Pancreas (tissue), 10 donors: ENCODE data around the gene EPG5. TPM values are rescaled to one million over a fixed set of nuclear protein-coding genes. Genes with fewer than 3 reads are reported as not detected.

ENCODE experiments used
- ATAC-seq, 4 donors: fragments of 200-7000 bp; cut with Tn5 transposase; one replicate each; pipeline versions ENCODE4 v1.8.0 to v1.9.1; 2020; ENCODE audit warnings: mild to moderate bottlenecking in 4 of 4, moderate library complexity in 4 of 4
- DNase-seq, 6 donors: peaks; one replicate each; pipeline ENCODE4 v3.0.0-alpha.2; 2020
- FAIRE-seq: peaks from 2 replicates; lab custom pipeline; 2012; peaks lifted over from hg19 to GRCh38; lab: Jason Lieb, UNC
- H3K27ac ChIP-seq, 4 donors: fragments of 200-600 bp; sonication (generic); 1 replicate in 3 of 4; 2 replicates in 1 of 4; pipeline versions ENCODE4 v1.5.0 to v1.8.0; 2020
- H3K27me3 ChIP-seq, 4 donors: fragments of 200-600 bp; one replicate each; pipeline ENCODE4 v1.8.0; 2021
- H3K36me3 ChIP-seq, 3 donors: fragments of 200-600 bp; sonication (generic) in 1 of 3; one replicate each; pipeline versions ENCODE4 v1.5.0 to v1.8.0; 2020 to 2021
- H3K4me1 ChIP-seq, 3 donors: fragments of 200-600 bp; one replicate each; pipeline ENCODE4 v1.8.0; 2021
- H3K4me3 ChIP-seq, 4 donors: fragments of 200-600 bp; sonication (generic) in 2 of 4; one replicate each; pipeline versions ENCODE4 v1.5.0 to v1.8.0; 2020 to 2021
- H3K9me3 ChIP-seq, 4 donors: fragments of 200-600 bp; one replicate each; pipeline ENCODE4 v1.8.0; 2021
- WGBS, 2 donors: extraction: QIAGEN DNeasy Blood & Tissue Kit; methylation state at CpG; one replicate each; pipeline ENCODE4 v1.1.7; 2013; 5-methylcytosine and 5-hydroxymethylcytosine counted together
- intact Hi-C, 3 donors: fragments of 100-400 bp; cut with DNase I; formaldehyde crosslinking; loops; one replicate each; pipeline versions ENCODE4 v1.11.1 to v1.14.2; 2022
- polyA plus RNA-seq, 2 donors: library from polyadenylated mRNA; stranded (reverse); fragments of 200-250 nt; gene quantifications; one replicate each; pipeline ENCODE4 v1.2.3, GENCODE V29; 2013
- total RNA-seq, 6 donors: library from RNA; stranded (reverse); fragmentation: NEBNext Ultra II Directional in 4 of 6; extraction: Animal tissue kit (Norgen Biotek cat#: 25700) in 4 of 6; gene quantifications; one replicate each; pipeline versions ENCODE4 v1.2.1 to v1.2.4, GENCODE V29; 2021 to 2023
- TF ChIP-seq, protein P1 (sequence below), 4 donors: fragments of 200-600 bp; sonication (generic) in 3 of 4; IDR thresholded peaks; one replicate each; pipeline versions ENCODE4 v1.5.0 to v1.8.0; 2021; ENCODE audit warnings: antibody characterized with exemption in 4 of 4
- donor health status: healthy with polysubstance abuse.
- donor health status: DM: no; HTN: no; CAD: no; lungs with moderate emphysema.
- donor health status: DM: no; HTN: no; CAD: no.
- donor health status: control.
- donor health status: control.
- donor health status: Bipolar disorder and iron deficiency.
- donor health status: DM: yes; HTN: yes; CAD: no.
- donor health status: DM: no; HTN: no; CAD: no.
- donor health status: DM: no; HTN: no; CAD: no.
- donor health status: DM: yes; HTN: yes; CAD: no.

EPG5 gene
- total and polyA plus RNA-seq, 8 donors, result 4.9 to 18.4 (median 10.1) TPM

DNA sequence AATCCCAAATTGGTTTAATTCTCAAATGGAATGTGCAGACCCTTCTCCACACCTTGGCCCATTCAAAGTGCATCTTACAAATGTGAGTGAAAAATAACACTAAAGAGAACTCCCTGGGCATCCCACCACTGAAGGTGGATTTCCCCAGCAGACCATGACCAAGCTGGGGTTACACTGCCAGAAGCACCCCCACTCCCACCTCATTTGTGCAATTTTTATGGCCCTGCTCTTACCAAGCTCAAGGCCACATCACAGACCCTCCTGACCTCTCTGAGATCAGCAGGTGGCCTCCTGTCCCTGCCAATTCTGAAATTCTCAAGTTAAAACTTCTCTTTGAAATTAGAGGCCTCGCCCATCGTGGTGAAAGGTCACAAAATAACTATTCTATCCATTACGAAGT is 120.0 kb downstream of the EPG5 start:
- TF ChIP-seq, protein P1, sequence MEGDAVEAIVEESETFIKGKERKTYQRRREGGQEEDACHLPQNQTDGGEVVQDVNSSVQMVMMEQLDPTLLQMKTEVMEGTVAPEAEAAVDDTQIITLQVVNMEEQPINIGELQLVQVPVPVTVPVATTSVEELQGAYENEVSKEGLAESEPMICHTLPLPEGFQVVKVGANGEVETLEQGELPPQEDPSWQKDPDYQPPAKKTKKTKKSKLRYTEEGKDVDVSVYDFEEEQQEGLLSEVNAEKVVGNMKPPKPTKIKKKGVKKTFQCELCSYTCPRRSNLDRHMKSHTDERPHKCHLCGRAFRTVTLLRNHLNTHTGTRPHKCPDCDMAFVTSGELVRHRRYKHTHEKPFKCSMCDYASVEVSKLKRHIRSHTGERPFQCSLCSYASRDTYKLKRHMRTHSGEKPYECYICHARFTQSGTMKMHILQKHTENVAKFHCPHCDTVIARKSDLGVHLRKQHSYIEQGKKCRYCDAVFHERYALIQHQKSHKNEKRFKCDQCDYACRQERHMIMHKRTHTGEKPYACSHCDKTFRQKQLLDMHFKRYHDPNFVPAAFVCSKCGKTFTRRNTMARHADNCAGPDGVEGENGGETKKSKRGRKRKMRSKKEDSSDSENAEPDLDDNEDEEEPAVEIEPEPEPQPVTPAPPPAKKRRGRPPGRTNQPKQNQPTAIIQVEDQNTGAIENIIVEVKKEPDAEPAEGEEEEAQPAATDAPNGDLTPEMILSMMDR (IDR thresholded peaks at IDR 0.05), result no peak
- ATAC-seq (no peak), FAIRE-seq (no peak), DNase-seq (no peak)
- H3K36me3 ChIP-seq, result peaks cover 0 to under 1% (median 0%) of the 10 kb centered on the region in 3 donors
- intact Hi-C loops, result loop anchor here in 1 of 3 donors (10.0 kb wide), 1 partner anchor 132 kb away; no protein-coding TSS in a partner anchor
- 55 to 77% methylated on average over 3 of the region's 3 CpGs for WGBS, 2 donors
- H3K27me3 ChIP-seq, result no peaks in the 10 kb centered on the region
- no peaks in the 10 kb centered on the region for H3K9me3 ChIP-seq
- H3K4me3 ChIP-seq, result no peak overlapping the region
- H3K27ac ChIP-seq, result no peak overlapping the region
- no peaks in the 10 kb centered on the region for H3K4me1 ChIP-seq

- ATAC-seq (no peak), DNase-seq (no peak), FAIRE-seq (no peak)
- Histone ChIP-seq H3K4me3 (no peak overlapping the region), H3K36me3 (no peaks in the 10 kb centered on the region), H3K27ac (no peak overlapping the region), H3K27me3 (no peaks in the 10 kb centered on the region), H3K9me3 (no peaks in the 10 kb centered on the region), H3K4me1 (no peaks in the 10 kb centered on the region)
- 83 to 89% methylated on average over 8 of the region's 8 CpGs for WGBS, 2 donors
- TF ChIP-seq, protein P1 (IDR thresholded peaks at IDR 0.05), result no peak
- intact Hi-C loops, result loop anchor here in 1 of 3 donors (10.0 kb wide), 1 partner anchor 131 kb away; no protein-coding TSS in a partner anchor
Observed at GRCh38 chr18:45845410-45845809, 121.7 kb downstream of the EPG5 start.

DNA sequence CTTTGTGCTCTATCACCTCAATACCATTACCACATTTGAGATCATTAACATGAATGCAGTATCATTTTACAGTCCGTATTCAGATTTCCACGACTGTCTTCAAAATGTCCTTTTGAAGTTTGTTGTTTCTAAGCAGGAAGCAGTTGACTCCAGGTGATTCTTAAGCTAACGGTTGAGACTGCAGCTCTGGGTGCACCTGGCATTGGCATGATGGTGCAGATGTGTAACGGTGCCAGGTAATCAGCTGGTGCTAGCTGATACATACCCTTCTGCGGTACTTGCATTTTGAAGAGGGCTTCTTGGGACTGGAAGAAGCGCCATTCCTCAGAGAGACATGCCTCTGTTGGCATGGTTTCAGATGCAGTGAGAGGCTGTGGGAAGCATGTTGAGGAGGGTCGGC is 122.2 kb downstream of the EPG5 start:
- Histone ChIP-seq H3K9me3 (no peaks in the 10 kb centered on the region), H3K27ac (no peak overlapping the region), H3K27me3 (no peaks in the 10 kb centered on the region), H3K36me3 (no peaks in the 10 kb centered on the region), H3K4me1 (no peaks in the 10 kb centered on the region), H3K4me3 (no peak overlapping the region)
- DNase-seq (no peak), ATAC-seq (no peak), FAIRE-seq (no peak)
- TF ChIP-seq, protein P1 (IDR thresholded peaks at IDR 0.05), result no peak
- intact Hi-C loops, result loop anchor here in 1 of 3 donors (10.0 kb wide), 1 partner anchor 130 kb away; no protein-coding TSS in a partner anchor
- 61 to 72% methylated on average over 7 of the region's 7 CpGs for WGBS, 2 donors

GRCh38 chr18:45843019-45843418 is 124.1 kb downstream of the EPG5 start:
- ATAC-seq (no peak), DNase-seq (no peak), FAIRE-seq (no peak)
- H3K36me3 ChIP-seq, result no peaks in the 10 kb centered on the region
- no peaks in the 10 kb centered on the region for H3K27me3 ChIP-seq
- intact Hi-C loops, result loop anchor here in 1 of 3 donors (10.0 kb wide), 1 partner anchor 128 kb away; no protein-coding TSS in a partner anchor
- 75 to 82% methylated on average over 9 of the region's 9 CpGs for WGBS, 2 donors
- TF ChIP-seq, protein P1 (IDR thresholded peaks at IDR 0.05), result no peak
- no peak overlapping the region for H3K27ac ChIP-seq
- H3K4me1 ChIP-seq, result peaks cover 0 to 4% (median 0%) of the 10 kb centered on the region in 3 donors
- H3K4me3 ChIP-seq, result no peak overlapping the region
- H3K9me3 ChIP-seq, result no peaks in the 10 kb centered on the region

DNA sequence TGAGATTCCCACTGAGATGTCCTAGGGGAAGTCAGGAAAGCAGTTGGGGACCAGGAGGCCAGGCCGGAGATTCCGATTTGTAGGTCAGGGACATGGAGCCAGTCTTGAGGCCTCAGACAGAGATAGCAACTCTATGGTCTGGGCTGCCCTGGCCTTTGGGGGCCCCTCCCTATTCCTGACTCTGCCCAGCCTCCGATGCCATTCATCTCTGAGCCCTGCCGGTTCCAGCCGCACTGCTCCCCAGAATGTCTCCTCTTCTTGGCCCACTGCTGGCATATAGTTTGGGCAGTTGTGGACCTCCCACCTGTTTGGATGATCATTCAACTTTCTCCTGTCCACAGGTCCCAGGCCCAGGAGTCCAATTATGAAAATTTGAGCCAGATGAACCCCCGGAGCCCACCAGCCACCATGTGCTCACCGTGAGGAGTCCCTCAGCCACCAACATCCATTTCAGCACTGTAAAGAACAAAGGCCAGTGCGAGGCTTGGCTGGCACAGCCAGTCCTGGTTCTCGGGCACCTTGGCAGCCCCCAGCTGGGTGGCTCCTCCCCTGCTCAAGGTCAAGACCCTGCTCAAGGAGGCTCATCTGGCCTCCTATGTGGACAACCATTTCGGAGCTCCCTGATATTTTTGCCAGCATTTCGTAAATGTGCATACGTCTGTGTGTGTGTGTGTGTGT is 125.2 kb downstream of the EPG5 start:
- Histone ChIP-seq H3K36me3 (no peaks in the 10 kb centered on the region), H3K27ac (no peak overlapping the region), H3K4me1 (peaks cover 0 to 7% (median 4%) of the 10 kb centered on the region in 3 donors), H3K4me3 (no peak overlapping the region), H3K27me3 (no peaks in the 10 kb centered on the region), H3K9me3 (no peaks in the 10 kb centered on the region)
- 69 to 81% methylated on average over 12 of the region's 12 CpGs for WGBS, 2 donors
- no peak for DNase-seq
- intact Hi-C loops, result loop anchor here in 1 of 3 donors (10.0 kb wide), 1 partner anchor 127 kb away; no protein-coding TSS in a partner anchor
- FAIRE-seq, result no peak
- TF ChIP-seq, protein P1 (IDR thresholded peaks at IDR 0.05), result no peak
- ATAC-seq, result no peak
